Esophagus squamous epithelium (tissue), 5 donors: Measurements from ENCODE around the gene DGAT2. TPM values are rescaled to one million over a fixed set of nuclear protein-coding genes. Genes with fewer than 3 reads are reported as not detected.

Experiments
- DNase-seq: peaks from one replicate; lab custom pipeline; 2025; lab: John Stamatoyannopoulos, UW
- H3K27ac ChIP-seq, 4 donors: fragments of 200-600 bp; sonication (generic); one replicate each; pipeline ENCODE4 v1.5.1; 2016 to 2019; ENCODE audit warnings: mild to moderate bottlenecking in 1 of 4
- H3K27me3 ChIP-seq, 4 donors: fragments of 200-600 bp; sonication (generic); 1 replicate in 3 of 4; 2 replicates in 1 of 4; pipeline versions ENCODE4 v1.5.1 to v1.6.0; 2017 to 2021; ENCODE audit warnings: antibody characterized with exemption in 1 of 4
- H3K36me3 ChIP-seq, 3 donors: fragments of 200-600 bp; sonication (generic); one replicate each; pipeline ENCODE4 v1.5.1; 2016 to 2019
- H3K4me1 ChIP-seq, 3 donors: fragments of 200-600 bp; sonication (generic); one replicate each; pipeline ENCODE4 v1.5.1; 2017 to 2019
- H3K4me3 ChIP-seq, 4 donors: fragments of 200-600 bp; sonication (generic); 1 replicate in 3 of 4; 2 replicates in 1 of 4; pipeline ENCODE4 v1.5.1; 2016 to 2019; ENCODE audit warnings: mild to moderate bottlenecking in 2 of 4, moderate library complexity in 1 of 4
- H3K9me3 ChIP-seq, 3 donors: fragments of 200-600 bp; sonication (generic); one replicate each; pipeline ENCODE4 v1.5.1; 2016 to 2019
- POLR2A ChIP-seq, 4 donors: fragments of 450-650 bp; IDR thresholded peaks; one replicate each; pipeline ENCODE4 v1.6.1; 2017; ENCODE audit warnings: antibody characterized with exemption in 4 of 4, mild to moderate bottlenecking in 4 of 4, moderate library complexity in 3 of 4
- WGBS, 2 donors: methylation state at CpG; one replicate each; pipeline ENCODE4 v1.1.5; 2018; 5-methylcytosine and 5-hydroxymethylcytosine counted together
- intact Hi-C: fragments of 100-400 bp; cut with DNase I; formaldehyde crosslinking; loops from one replicate; pipeline ENCODE4 v1.15.0; 2022
- total RNA-seq, 4 donors: library from RNA; depleted of rRNA; stranded (reverse); fragments of >200 nt; gene quantifications; one replicate each; pipeline ENCODE4 v1.1.0, GENCODE V29; 2016
- TF ChIP-seq, protein P1 (sequence below), 6 experiments: fragments of 450-650 bp in 4 of 6; fragments of 200-600 bp in 2 of 6; sonication (generic) in 2 of 6; IDR thresholded peaks; one replicate each; pipeline ENCODE4 v1.5.1; 2016 to 2019; ENCODE audit warnings: antibody characterized with exemption in 6 of 6, mild to moderate bottlenecking in 4 of 6, moderate library complexity in 4 of 6
- donor health status: DM: yes; HTN: yes; CAD: no.

The DGAT2 gene
- total RNA-seq, 4 donors from 2014 or later: 6.1 to 29.3 (median 19.2) TPM

DNA sequence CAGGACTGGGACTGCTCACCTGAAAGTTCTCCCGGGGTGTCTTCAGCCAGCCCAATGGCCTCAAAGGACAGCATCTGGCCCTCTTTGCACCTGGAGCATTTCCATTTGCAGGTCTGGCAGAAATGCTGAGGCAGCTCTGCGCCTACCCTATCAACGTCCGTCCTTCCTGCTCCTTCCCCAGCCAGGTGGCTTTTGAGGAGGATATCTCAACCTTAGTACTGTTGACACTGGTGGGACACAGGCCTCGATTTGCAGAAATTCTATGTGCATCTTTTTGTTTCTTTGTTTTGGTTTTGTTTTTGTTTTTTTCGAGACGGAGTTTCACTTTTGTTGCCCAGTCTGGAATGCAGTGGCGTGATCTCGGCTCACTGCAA is 45.9 kb upstream of the DGAT2 start:
- intact Hi-C loops: no loop called here
- no peak overlapping the region for H3K27ac ChIP-seq
- no peaks in the 10 kb centered on the region for H3K27me3 ChIP-seq
- WGBS, 2 donors: 72 to 73% methylated on average over 9 of the region's 9 CpGs
- no peaks in the 10 kb centered on the region for H3K36me3 ChIP-seq
- no peak for DNase-seq
- H3K9me3 ChIP-seq: no peaks in the 10 kb centered on the region
- H3K4me3 ChIP-seq: no peak overlapping the region
- H3K4me1 ChIP-seq: peaks cover 0 to 8% (median 8%) of the 10 kb centered on the region in 3 donors
- TF ChIP-seq, protein P1, sequence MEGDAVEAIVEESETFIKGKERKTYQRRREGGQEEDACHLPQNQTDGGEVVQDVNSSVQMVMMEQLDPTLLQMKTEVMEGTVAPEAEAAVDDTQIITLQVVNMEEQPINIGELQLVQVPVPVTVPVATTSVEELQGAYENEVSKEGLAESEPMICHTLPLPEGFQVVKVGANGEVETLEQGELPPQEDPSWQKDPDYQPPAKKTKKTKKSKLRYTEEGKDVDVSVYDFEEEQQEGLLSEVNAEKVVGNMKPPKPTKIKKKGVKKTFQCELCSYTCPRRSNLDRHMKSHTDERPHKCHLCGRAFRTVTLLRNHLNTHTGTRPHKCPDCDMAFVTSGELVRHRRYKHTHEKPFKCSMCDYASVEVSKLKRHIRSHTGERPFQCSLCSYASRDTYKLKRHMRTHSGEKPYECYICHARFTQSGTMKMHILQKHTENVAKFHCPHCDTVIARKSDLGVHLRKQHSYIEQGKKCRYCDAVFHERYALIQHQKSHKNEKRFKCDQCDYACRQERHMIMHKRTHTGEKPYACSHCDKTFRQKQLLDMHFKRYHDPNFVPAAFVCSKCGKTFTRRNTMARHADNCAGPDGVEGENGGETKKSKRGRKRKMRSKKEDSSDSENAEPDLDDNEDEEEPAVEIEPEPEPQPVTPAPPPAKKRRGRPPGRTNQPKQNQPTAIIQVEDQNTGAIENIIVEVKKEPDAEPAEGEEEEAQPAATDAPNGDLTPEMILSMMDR (IDR thresholded peaks at IDR 0.05): no peak
- no peak for TF ChIP-seq POLR2A (IDR thresholded peaks at IDR 0.05)

DNA sequence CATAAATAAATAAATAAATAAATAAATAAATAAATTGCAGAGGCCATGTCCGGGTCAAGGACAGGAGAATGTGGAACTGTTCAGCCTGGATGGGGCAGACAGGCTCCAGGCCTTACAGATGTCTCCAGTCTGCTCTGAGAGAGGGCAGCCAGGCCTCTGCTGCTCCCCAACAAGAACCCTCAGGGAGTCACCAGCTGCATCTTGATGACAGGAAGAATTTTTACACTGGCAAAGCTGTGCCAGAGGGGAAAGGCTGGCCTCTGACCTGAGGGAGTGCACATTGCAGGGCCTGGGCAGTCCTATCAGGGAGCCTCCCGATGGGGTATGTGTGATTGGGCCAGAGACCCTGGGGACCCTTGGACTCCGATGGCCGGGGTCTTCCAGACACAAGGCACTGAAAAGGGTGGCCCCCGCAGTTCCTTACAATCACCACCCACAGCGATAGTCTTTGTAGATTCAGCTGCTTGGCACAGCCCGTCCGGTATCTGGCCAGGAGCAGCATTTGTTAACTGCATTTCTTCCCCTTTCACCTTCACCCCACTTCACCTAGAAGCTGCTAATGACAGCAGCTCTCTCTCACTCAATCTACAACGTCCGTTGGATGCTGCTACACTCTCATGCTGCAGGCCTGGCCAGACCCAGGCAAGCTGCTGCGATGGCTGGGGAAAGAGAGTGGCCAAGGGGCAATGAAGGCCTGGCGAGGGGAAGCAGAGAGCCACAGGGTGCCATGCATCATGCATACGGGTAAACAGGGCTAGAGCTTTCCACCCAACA is 42.8 kb upstream of the DGAT2 start:
- intact Hi-C loops: no loop called here
- TF ChIP-seq, protein P1 (IDR thresholded peaks at IDR 0.05): no peak
- no peak for TF ChIP-seq POLR2A (IDR thresholded peaks at IDR 0.05)
- no peaks in the 10 kb centered on the region for H3K9me3 ChIP-seq
- no peak overlapping the region for H3K27ac ChIP-seq
- H3K4me1 ChIP-seq: no peaks in the 10 kb centered on the region
- no peak overlapping the region for H3K4me3 ChIP-seq
- no peaks in the 10 kb centered on the region for H3K27me3 ChIP-seq
- no peaks in the 10 kb centered on the region for H3K36me3 ChIP-seq
- WGBS, 2 donors: 84 to 90% methylated on average over 11 to 13 of the region's 13 CpGs
- DNase-seq: no peak

DNA sequence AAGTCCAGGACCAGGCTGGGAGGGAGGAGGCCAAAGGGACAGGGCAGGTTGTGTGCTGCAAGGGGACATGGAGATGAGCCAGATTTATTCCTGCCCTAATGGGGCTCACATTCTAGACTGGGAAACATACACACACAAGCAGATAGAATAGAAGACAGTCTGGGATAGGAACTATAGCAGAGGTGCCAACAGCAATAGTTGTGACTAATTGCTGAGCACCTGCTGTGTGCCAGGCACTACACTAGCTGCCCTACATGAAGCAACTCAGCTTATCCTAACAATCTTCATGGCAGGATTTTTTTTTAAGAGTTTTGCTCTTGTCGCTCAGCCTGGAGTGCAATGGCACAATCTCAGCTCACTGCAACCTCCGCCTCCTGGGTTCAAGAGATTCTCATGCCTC is 39.6 kb upstream of the DGAT2 start:
- 90 to 100% methylated on average over 2 of the region's 2 CpGs for WGBS, 2 donors
- Histone ChIP-seq H3K27ac (no peak overlapping the region), H3K4me1 (no peaks in the 10 kb centered on the region), H3K36me3 (no peaks in the 10 kb centered on the region), H3K4me3 (no peak overlapping the region), H3K9me3 (no peaks in the 10 kb centered on the region), H3K27me3 (no peaks in the 10 kb centered on the region)
- intact Hi-C loops: no loop called here
- DNase-seq: no peak
- no peak for TF ChIP-seq POLR2A (IDR thresholded peaks at IDR 0.05)
- TF ChIP-seq, protein P1 (IDR thresholded peaks at IDR 0.05): no peak

DNA sequence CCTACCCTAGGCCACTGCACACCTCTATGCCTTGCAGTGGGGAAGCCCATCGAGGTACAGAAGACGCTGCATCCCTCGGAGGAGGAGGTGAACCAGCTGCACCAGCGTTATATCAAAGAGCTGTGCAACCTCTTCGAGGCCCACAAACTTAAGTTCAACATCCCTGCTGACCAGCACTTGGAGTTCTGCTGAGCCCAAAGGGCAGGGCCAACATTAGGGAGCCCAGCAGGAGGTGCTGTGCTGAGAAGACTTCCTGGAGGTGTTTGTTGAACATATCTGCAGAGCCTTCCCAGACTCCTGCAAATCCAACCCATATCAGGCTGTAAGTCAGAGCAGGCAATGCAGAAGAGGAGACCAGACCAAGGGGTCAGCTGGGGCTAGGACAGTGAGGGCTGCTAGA is 37.5 kb upstream of the DGAT2 start:
- WGBS, 2 donors: 89% methylated on average over 4 of the region's 5 CpGs; no CpG with 5 or more reads in 1 of the 2 donors
- Histone ChIP-seq H3K9me3 (no peaks in the 10 kb centered on the region), H3K4me1 (no peaks in the 10 kb centered on the region), H3K27me3 (no peaks in the 10 kb centered on the region), H3K36me3 (no peaks in the 10 kb centered on the region), H3K27ac (no peak overlapping the region), H3K4me3 (no peak overlapping the region)
- DNase-seq: no peak
- no peak for TF ChIP-seq POLR2A (IDR thresholded peaks at IDR 0.05)
- intact Hi-C loops: no loop called here

DNA sequence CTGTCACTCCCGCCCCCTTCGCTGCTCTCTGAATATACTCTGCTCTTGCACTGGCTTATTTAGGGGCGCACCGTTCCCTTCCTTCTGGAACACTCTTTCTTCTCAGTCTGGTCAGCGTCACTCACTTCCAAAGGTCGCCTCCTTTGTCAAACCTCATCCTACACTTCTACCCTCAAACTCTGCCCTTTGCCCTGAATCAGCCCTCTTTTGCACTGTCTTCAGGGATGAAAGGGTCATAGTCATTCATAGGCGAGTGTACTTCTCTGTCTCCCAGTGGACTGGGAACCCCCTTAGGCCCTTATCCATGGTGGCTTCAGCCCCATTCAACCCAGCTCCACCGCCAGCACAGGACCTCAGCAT is 35.5 kb upstream of the DGAT2 start:
- TF ChIP-seq, protein P1 (IDR thresholded peaks at IDR 0.05): no peak
- TF ChIP-seq POLR2A (IDR thresholded peaks at IDR 0.05): no peak
- Histone ChIP-seq H3K4me3 (no peak overlapping the region), H3K27me3 (peaks cover 0 to 4% (median 0%) of the 10 kb centered on the region in 4 donors), H3K4me1 (no peaks in the 10 kb centered on the region), H3K36me3 (no peaks in the 10 kb centered on the region), H3K27ac (no peak overlapping the region), H3K9me3 (no peaks in the 10 kb centered on the region)
- no peak for DNase-seq
- 91% methylated on average over 8 of the region's 8 CpGs for WGBS, 2 donors
- intact Hi-C loops: no loop called here
